Liver (tissue), 9 donors: ENCODE data around the gene SORBS2. TPM values are rescaled to one million over a fixed set of nuclear protein-coding genes. Genes with fewer than 3 reads are reported as not detected.

Experiments
- DNase-seq: peaks from one replicate; pipeline ENCODE4 v3.0.0-alpha.2; 2017; ENCODE audit warnings: low spot score
- H3K27ac ChIP-seq, 2 donors: one replicate each; pipeline ENCODE4 v1.7.0; 2013; ENCODE audit warnings: inconsistent platforms in 2 of 2, low read length in 2 of 2, control low read depth in 1 of 2, low read depth in 1 of 2, mild to moderate bottlenecking in 1 of 2
- H3K27me3 ChIP-seq, 4 donors: one replicate each; pipeline versions ENCODE4 v1.6.1 to v1.7.0; 2013; ENCODE audit warnings: low read length in 3 of 4, inconsistent platforms in 1 of 4, mild to moderate bottlenecking in 1 of 4, moderate library complexity in 1 of 4; ENCODE audit not compliant: control insufficient read depth in 4 of 4, insufficient read depth in 4 of 4
- H3K36me3 ChIP-seq, 4 donors: one replicate each; pipeline versions ENCODE4 v1.6.1 to v1.7.0; 2013; ENCODE audit warnings: low read length in 3 of 4, mild to moderate bottlenecking in 3 of 4, low read depth in 1 of 4, moderate library complexity in 1 of 4; ENCODE audit not compliant: control insufficient read depth in 4 of 4, insufficient read depth in 3 of 4
- H3K4me1 ChIP-seq, 4 donors: one replicate each; pipeline versions ENCODE4 v1.6.1 to v1.7.0; 2013; ENCODE audit warnings: low read length in 3 of 4, mild to moderate bottlenecking in 3 of 4, moderate library complexity in 1 of 4; ENCODE audit not compliant: control insufficient read depth in 4 of 4, insufficient read depth in 4 of 4
- H3K4me3 ChIP-seq, 3 donors: one replicate each; pipeline versions ENCODE4 v1.6.1 to v1.7.0; 2013; ENCODE audit warnings: low read length in 3 of 3, control low read depth in 1 of 3, low read depth in 1 of 3, mild to moderate bottlenecking in 1 of 3
- H3K9ac ChIP-seq, 2 donors: one replicate each; pipeline ENCODE4 v1.7.0; 2013; ENCODE audit warnings: low read length in 2 of 2, mild to moderate bottlenecking in 2 of 2, moderate library complexity in 2 of 2, control low read depth in 1 of 2, low read depth in 1 of 2
- H3K9me3 ChIP-seq, 4 donors: one replicate each; pipeline versions ENCODE4 v1.6.1 to v1.7.0; 2013; ENCODE audit warnings: low read length in 3 of 4; ENCODE audit not compliant: control insufficient read depth in 4 of 4
- CTCF ChIP-seq: fragments of 150-350 bp; IDR thresholded peaks from 2 replicates; pipeline ENCODE4 v1.5.1; 2017; ENCODE audit warnings: improper control_type of control experiment, low read depth, low read length; ENCODE audit not compliant: missing input control
- EGR1 ChIP-seq, 2 donors: IDR thresholded peaks; 2 replicates each; pipeline ENCODE4 v1.6.1; 2016 to 2018; ENCODE audit warnings: antibody characterized with exemption in 2 of 2, low read depth in 2 of 2
- FOXA1 ChIP-seq: IDR thresholded peaks from 2 replicates; pipeline ENCODE4 v1.6.1; 2016; ENCODE audit warnings: antibody characterized with exemption
- FOXA2 ChIP-seq: IDR thresholded peaks from 2 replicates; pipeline ENCODE4 v1.6.1; 2016; ENCODE audit warnings: antibody characterized with exemption
- GABPA ChIP-seq, 2 donors: IDR thresholded peaks in 1 of 2; conservative IDR thresholded peaks in 1 of 2; 2 replicates each; pipeline ENCODE4 v1.6.1; 2016; ENCODE audit warnings: antibody characterized with exemption in 2 of 2, mild to moderate bottlenecking in 1 of 2, moderate library complexity in 1 of 2
- HNF4G ChIP-seq: IDR thresholded peaks from 2 replicates; pipeline ENCODE4 v1.6.1; 2016; ENCODE audit warnings: antibody characterized with exemption
- JUND ChIP-seq, 2 donors: IDR thresholded peaks; 2 replicates each; pipeline ENCODE4 v1.6.1; 2016; ENCODE audit warnings: antibody characterized with exemption in 2 of 2
- NR2F2 ChIP-seq: IDR thresholded peaks from 2 replicates; pipeline ENCODE4 v1.6.1; 2016; ENCODE audit warnings: antibody characterized with exemption
- RAD21 ChIP-seq, 2 donors: IDR thresholded peaks; 2 replicates each; pipeline ENCODE4 v1.6.1; 2016; ENCODE audit warnings: antibody characterized with exemption in 2 of 2, mild to moderate bottlenecking in 2 of 2
- REST ChIP-seq: IDR thresholded peaks from 2 replicates; pipeline ENCODE4 v1.6.1; 2016; ENCODE audit warnings: antibody characterized with exemption, mild to moderate bottlenecking
- RXRA ChIP-seq, 2 donors: IDR thresholded peaks; 2 replicates each; pipeline ENCODE4 v1.6.1; 2017 to 2018; ENCODE audit warnings: antibody characterized with exemption in 2 of 2, mild to moderate bottlenecking in 1 of 2
- SP1 ChIP-seq: IDR thresholded peaks from 2 replicates; pipeline ENCODE4 v1.6.1; 2018; ENCODE audit warnings: antibody characterized with exemption, mild to moderate bottlenecking
- TAF1 ChIP-seq: conservative IDR thresholded peaks from 2 replicates; pipeline ENCODE4 v1.6.1; 2016; ENCODE audit warnings: antibody characterized with exemption, mild to moderate bottlenecking
- YY1 ChIP-seq: IDR thresholded peaks from 2 replicates; pipeline ENCODE4 v1.6.1; 2016; ENCODE audit warnings: antibody characterized with exemption, mild to moderate bottlenecking
- WGBS: extraction: QIAGEN DNeasy Blood & Tissue Kit; methylation state at CpG from one replicate; pipeline ENCODE4 v1.1.7; 2013; 5-methylcytosine and 5-hydroxymethylcytosine counted together
- polyA plus RNA-seq, 2 donors: library from polyadenylated mRNA; stranded (reverse) in 1 of 2; unstranded in 1 of 2; fragments of 200-250 nt in 1 of 2; fragments of >200 nt in 1 of 2; fragmentation: Nextera tagmentation in 1 of 2; extraction: Ambion mirVana in 1 of 2; gene quantifications; one replicate each; pipeline versions ENCODE4 v1.2.1 to v1.2.3, GENCODE V29; 2013 to 2015
- total RNA-seq, 2 donors: library from RNA; depleted of rRNA; stranded (reverse); fragments of >200 nt; gene quantifications; one replicate each; pipeline ENCODE4 v1.2.3, GENCODE V29; 2014
- TF ChIP-seq, protein P1 (sequence below): IDR thresholded peaks from 2 replicates; pipeline ENCODE4 v1.6.1; 2016; ENCODE audit warnings: antibody characterized with exemption
- TF ChIP-seq, protein P2 (sequence below): IDR thresholded peaks from 2 replicates; pipeline ENCODE4 v1.6.1; 2016; ENCODE audit warnings: antibody characterized with exemption
- TF ChIP-seq, protein P3 (sequence below): IDR thresholded peaks from 2 replicates; pipeline ENCODE4 v1.6.1; 2016; ENCODE audit warnings: antibody characterized with exemption
- donor health status: healthy.
- donor health status: healthy.
- donor health status: healthy.
- donor health status: healthy.
- donor health status: healthy.

SORBS2 gene
- total and polyA plus RNA-seq, 4 donors = 23.3 to 136 (median 59.6) TPM

DNA sequence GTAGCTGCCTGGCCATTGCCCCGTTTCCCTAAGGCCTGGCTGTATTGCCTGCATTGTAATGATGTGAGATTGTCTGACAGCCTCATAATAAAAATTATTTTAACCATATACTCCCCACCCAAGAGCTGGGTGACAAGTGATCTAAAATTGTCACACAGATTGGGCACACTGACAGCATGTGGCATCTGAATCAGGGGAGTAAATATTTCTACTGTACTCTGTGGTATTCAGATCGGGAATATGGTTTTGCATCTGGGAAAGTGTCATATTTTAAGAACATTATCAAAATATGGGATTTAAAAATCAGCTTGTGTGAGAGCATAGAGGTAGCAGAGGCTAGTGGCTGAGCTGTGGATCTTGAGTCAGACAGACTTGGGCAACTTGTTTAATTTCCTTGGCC lies 140.9 kb downstream of the SORBS2 start:
- TF ChIP-seq CTCF (no peak), NR2F2 (no peak), TAF1 (no peak), GABPA (IDR thresholded peaks at IDR 0.05 in 1 of 2, conservative IDR thresholded peaks at IDR 0.05 in 1 of 2) (no peak), JUND (IDR thresholded peaks at IDR 0.05) (no peak), HNF4G (no peak), RXRA (IDR thresholded peaks at IDR 0.05) (no peak), YY1 (no peak), REST (no peak), EGR1 (IDR thresholded peaks at IDR 0.05; ENCODE audit: low read depth in 2 of 2) (no peak), FOXA1 (no peak), RAD21 (IDR thresholded peaks at IDR 0.05) (no peak), FOXA2 (no peak), SP1 (no peak)
- TF ChIP-seq, protein P1, sequence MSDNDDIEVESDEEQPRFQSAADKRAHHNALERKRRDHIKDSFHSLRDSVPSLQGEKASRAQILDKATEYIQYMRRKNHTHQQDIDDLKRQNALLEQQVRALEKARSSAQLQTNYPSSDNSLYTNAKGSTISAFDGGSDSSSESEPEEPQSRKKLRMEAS = no peak
- TF ChIP-seq, protein P2, sequence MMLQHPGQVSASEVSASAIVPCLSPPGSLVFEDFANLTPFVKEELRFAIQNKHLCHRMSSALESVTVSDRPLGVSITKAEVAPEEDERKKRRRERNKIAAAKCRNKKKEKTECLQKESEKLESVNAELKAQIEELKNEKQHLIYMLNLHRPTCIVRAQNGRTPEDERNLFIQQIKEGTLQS = no peak
- TF ChIP-seq, protein P3, sequence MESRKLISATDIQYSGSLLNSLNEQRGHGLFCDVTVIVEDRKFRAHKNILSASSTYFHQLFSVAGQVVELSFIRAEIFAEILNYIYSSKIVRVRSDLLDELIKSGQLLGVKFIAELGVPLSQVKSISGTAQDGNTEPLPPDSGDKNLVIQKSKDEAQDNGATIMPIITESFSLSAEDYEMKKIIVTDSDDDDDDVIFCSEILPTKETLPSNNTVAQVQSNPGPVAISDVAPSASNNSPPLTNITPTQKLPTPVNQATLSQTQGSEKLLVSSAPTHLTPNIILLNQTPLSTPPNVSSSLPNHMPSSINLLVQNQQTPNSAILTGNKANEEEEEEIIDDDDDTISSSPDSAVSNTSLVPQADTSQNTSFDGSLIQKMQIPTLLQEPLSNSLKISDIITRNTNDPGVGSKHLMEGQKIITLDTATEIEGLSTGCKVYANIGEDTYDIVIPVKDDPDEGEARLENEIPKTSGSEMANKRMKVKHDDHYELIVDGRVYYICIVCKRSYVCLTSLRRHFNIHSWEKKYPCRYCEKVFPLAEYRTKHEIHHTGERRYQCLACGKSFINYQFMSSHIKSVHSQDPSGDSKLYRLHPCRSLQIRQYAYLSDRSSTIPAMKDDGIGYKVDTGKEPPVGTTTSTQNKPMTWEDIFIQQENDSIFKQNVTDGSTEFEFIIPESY = no peak
- no peak for DNase-seq
- WGBS = 91% methylated on average over 2 of the region's 2 CpGs
- Histone ChIP-seq H3K27ac (no peak overlapping the region), H3K4me1 (no peaks in the 10 kb centered on the region), H3K36me3 (peaks cover 0 to 39% (median 11%) of the 10 kb centered on the region in 4 donors), H3K9me3 (no peaks in the 10 kb centered on the region), H3K9ac (no peak overlapping the region), H3K4me3 (no peak overlapping the region), H3K27me3 (no peaks in the 10 kb centered on the region)

DNA sequence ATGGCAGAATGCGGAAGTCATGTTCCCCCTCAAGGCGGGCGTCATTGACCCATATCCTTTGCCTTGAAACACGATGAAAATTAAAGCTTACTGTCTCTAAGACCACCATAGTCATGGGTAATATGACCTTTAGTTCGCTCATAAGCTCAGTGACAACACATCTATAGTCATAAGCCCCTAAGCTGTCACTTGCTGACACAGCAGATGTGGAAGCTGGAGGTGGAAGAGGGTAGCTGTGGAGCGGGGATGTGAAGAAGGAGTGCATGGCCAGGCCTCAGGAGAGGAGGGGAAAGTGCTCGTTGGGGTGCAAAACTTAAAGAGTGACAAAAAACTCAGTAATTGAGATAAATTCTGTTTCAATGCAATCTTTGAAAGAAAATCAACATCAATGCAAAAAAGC lies 142.7 kb downstream of the SORBS2 start:
- DNase-seq = no peak
- 82% methylated on average over 7 of the region's 7 CpGs for WGBS

More for the DNA sequence above, 142.7 kb downstream of the SORBS2 start:
- no peaks in the 10 kb centered on the region for H3K27me3 ChIP-seq
- no peak overlapping the region for H3K4me3 ChIP-seq
- no peak overlapping the region for H3K27ac ChIP-seq
- H3K9ac ChIP-seq = no peak overlapping the region
- no peaks in the 10 kb centered on the region for H3K4me1 ChIP-seq
- no peak for TF ChIP-seq YY1
- no peak for TF ChIP-seq HNF4G
- TF ChIP-seq FOXA1 = no peak
- H3K9me3 ChIP-seq = no peaks in the 10 kb centered on the region
- peaks cover 0 to 32% (median 13%) of the 10 kb centered on the region in 4 donors for H3K36me3 ChIP-seq
